GM18511 (cell line): ENCODE measurements around the gene KRTAP4-1.
"Not testable (repeated sequence)": the region's sequence is repeated elsewhere in the genome, so short reads cannot be mapped to it uniquely, and the experiment has no call there.

Experiments
- ATAC-seq: cut with Tn5 transposase; IDR thresholded peaks from one replicate; pipeline ENCODE4 v1.9.1; 2021; ENCODE audit warnings: mild to moderate bottlenecking, moderate library complexity; ENCODE audit not compliant: unreplicated experiment

Gene KRTAP4-1

DNA sequence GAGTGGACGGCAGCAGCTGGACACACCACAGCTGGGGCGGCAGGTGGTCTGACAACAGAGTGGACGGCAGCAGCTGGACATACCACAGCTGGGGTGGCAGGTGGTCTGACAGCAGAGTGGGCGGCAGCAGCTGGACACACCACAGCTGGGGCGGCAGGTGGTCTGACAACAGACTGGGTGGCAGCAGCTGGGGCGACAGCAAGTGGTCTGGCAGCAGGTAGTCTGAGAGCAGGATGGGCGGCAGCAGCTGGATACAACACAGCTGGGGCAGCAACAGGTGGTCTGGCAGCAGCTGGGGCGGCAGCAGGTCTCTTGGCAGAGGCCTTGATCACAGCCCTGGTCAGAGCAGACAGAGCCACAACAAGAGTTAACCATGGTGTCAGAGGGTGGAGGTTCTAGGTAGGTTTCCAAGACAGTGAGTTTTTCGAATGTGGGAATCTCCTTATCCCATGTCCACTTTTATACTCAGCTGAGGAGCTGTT is at the start of gene KRTAP4-1:
TSS of gene KRTAP4-1 (minus strand) at position 432 of the 482 bp plus-strand sequence. CDS start at position 375, 57 bp downstream.
- no peak for ATAC-seq

DNA sequence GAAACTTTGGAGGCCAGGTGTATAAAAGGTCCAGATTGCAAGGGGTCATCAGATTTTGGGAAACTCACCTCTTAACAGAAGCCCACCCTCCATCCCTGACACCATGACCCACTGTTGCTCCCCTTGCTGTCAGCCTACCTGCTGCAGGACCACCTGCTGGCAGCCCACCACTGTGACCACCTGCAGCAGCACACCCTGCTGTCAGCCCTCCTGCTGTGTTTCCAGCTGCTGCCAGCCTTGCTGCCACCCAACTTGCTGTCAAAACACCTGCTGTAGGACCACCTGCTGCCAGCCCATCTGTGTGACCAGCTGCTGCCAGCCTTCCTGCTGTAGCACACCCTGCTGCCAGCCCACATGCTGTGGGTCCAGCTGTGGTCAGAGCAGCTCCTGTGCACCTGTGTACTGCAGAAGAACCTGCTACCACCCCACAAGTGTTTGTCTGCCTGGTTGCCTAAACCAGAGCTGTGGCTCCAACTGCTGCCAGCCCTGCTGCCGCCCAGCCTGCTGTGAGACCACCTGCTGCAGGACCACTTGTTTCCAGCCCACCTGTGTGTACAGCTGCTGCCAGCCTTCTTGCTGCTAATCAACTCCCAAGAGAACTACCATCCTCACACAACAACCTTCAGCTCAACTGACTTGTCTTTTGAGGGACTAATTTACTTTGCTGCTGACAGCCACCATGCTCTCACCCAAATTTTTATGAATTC is 47.8 kb upstream of the KRTAP4-1 start, which contains the start of gene KRTAP9-3:
TSS of gene KRTAP9-3 (plus strand) at position 51 of the 707 bp plus-strand sequence. CDS start at position 104, 53 bp downstream.
- ATAC-seq, result not testable (repeated sequence)

DNA sequence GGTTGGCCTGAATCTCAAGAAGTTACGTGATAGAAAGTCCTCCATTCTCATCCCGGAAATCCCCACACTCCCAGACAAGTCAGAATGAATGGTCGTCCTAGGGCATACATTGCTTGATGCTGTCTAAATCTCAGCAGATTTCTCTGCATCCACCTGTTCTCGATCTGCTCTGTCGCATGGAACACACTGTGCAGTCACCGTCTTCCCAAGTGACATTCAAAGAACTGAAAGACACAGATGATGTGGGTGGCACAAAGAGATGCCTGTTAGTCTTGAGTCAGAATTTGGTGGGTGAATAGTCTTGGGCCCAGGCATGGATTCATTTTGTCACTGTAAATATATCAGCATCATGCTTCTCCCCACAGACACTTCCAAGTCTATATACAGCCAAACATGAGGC is 47.0 kb upstream of the KRTAP4-1 start:
- ATAC-seq, result no peak

DNA sequence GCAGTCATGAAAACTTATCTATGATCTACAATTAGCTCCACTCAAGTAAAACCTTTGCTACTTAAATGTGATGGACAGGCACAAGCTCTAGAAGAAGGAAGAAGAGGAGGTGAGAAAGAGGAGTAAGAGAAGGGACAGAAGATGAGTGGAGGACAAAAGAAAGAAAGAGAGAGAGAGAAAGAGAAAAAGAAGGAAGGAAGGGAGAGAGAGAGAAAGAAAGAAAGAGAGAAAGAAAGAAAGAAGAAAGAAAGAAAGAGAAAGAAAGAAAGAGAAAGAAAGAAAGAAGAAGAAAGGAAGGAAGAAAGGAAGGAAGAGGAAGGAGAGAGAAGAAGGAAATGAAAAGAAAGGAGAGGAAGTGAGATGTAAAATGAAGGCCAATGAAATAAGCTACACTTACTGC is 45.4 kb upstream of the KRTAP4-1 start:
- no peak for ATAC-seq

DNA sequence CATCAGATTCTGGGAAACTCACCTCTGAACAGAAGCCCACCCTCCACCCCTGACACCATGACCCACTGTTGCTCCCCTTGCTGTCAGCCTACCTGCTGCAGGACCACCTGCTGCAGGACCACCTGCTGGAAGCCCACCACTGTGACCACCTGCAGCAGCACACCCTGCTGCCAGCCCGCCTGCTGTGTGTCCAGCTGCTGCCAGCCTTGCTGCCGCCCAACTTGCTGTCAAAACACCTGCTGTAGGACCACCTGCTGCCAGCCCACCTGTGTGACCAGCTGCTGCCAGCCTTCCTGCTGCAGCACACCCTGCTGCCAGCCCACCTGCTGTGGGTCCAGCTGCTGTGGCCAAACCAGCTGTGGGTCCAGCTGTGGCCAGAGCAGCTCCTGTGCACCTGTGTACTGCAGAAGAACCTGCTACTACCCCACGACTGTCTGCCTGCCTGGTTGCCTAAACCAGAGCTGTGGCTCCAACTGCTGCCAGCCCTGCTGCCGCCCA is 41.9 kb upstream of the KRTAP4-1 start, which contains the start of gene KRTAP9-2:
TSS of gene KRTAP9-2 (plus strand) at position 51 of the 498 bp plus-strand sequence. CDS start at position 58, 7 bp downstream.
- ATAC-seq, result not testable (repeated sequence)

DNA sequence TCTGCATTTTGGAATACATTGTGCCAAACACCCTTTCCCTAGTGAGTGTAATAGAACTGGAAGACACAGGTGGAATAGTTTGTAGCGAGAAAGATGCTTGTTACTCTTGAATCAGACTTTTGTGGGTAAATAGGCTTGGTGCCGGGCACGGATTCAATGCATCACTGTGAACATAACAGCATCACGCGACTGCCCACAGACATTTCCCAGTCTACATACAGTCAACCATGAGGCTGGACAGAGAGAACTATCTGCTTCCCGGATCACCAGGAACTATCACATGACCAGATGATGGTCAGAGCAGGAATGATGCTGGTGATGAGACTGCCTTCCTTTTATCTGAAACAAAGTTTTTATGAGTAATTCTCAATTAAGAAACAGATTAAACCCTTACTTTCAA is 41.3 kb upstream of the KRTAP4-1 start:
- no peak for ATAC-seq

DNA sequence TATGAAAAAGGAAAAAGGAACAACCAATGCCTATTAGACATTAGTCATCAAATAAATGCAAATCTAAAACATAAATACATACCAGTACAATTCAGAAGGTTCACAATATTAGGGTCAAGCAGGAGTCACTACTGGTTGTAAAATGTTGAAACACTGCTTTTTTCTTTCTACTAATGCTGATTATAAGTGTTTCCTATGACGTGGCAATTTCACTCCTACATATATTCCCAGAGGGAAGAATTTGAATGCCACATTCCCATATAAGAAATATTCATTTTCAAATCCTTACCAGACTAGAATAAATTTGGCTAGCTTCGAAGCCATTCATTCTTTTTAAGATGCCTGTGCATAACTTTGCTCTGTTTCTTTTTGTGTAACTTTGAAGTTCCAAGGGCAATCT is 39.1 kb upstream of the KRTAP4-1 start:
- ATAC-seq, result no peak

DNA sequence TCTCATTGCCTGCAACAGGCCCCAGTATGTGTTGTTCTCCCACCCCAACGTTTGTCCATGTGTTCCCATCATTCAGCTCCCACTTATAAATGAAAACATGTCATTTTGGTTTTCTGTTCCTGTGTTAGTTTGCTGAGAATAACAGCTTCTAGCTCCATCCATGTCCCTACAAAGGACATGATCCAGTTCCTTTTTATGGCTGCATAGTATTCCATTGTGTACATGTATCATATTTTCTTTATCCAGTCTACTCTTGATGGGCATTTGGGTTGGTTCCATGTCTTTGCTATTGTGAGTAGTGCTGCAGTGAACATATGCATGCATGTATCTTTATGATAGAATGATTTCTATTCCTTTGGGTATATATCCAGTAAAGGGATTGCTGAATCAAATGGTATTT is 31.0 kb upstream of the KRTAP4-1 start:
- ATAC-seq, result no peak

DNA sequence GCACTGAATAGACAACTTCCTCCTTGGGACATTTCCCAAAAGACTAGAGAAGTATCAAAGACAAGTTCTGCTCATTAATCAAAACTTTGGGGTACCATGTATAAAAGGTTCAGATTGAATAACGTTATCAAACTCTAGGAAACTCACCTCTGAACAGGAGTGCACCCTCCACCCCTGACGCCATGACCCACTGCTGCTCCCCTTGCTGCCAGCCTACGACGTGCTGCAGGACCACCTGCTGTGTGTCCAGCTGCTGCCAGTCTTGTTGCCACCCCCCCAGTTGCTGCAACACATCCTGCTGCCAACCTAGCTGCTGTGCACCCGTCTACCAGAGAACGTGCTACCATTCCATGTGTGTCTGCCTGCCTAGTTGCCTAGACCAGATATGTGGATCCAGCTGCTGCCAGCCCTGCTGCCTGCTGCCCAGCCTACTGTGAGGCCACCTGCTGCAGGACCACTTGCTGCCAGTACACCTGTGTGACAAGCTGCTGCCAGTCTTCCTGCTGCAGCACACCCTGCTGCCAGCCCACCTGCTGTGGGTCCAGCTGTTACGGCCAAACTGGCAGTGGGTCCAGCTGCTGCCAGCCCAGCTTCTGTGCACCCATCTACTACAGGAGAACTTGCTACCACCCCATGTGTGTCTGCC is 27.9 kb upstream of the KRTAP4-1 start:
- ATAC-seq, result no peak

DNA sequence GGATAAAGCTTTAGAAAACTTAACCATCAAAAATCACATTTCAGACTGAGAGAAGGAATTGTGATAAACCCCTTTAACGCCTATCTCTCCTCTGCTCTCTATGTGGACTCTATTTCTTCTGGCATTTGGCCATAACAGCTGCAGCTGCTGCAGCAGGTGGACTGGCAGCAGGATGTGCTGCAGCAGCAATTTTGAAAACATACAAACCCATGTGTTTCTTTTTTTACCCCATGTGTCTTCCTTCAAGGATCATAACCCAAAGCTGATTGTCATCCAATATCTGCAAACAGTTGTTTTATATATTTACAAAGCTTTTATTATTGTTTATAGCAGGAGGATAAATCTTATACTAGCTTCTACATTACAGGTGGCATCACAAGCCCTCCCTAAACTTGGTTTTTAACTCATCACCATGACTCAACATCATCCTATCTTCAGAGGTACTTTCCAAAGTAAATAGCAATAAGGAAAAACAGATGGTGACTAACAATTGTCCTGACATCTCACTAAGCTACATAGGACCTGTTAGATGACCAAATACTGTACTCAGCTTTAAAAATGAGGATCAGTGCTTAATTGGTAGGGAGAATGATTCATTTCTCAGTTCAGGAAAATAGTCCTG is 27.2 kb upstream of the KRTAP4-1 start:
- no peak for ATAC-seq

DNA sequence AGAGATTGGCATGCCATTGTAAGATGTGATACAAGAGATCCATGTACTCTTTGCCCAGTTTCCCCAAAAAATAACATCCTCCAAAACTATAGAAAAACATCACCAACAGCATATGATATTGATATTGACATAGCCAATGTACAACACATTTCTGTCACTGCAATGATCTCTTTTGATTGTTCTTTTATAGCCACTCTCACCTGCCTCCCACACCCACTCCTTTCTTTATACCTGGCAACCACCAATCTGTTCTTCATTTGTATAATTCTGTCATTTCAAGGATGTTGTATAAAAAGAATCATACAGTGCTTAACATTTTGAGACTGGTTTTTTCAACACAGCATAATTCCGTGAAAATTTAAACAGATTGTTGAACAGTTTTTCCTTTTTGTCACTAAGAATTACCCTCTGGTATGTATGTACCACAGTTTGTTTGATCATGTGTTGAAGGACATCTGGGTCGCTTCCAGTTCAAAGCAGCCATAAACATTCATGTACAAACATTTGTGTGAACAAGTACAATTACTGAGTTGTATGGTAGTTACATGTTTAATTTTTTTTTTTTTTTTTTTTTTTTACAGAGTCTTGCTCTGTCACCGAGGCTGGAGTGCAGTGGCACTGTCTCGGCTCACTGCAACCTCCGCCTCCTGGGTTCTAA is 14.8 kb upstream of the KRTAP4-1 start:
- ATAC-seq, result no peak

DNA sequence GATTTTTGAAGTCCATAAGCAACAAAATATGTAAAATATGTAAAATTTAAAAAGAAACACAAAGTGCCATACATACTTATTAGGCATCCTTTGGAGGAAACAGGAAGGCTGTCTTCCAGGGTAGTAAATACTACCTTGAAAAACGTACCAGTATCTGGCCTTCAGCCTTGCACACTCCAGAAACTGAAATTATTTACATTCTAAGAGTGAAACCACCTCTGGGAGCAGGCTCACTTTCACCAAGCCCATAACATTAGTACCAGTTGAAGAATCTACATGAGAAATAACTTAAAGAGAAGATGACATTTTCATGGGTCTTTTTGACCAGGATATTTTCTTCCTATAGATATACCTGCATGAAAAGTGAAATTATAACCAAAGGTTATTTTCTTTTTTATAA is 11.4 kb upstream of the KRTAP4-1 start:
- no peak for ATAC-seq

DNA sequence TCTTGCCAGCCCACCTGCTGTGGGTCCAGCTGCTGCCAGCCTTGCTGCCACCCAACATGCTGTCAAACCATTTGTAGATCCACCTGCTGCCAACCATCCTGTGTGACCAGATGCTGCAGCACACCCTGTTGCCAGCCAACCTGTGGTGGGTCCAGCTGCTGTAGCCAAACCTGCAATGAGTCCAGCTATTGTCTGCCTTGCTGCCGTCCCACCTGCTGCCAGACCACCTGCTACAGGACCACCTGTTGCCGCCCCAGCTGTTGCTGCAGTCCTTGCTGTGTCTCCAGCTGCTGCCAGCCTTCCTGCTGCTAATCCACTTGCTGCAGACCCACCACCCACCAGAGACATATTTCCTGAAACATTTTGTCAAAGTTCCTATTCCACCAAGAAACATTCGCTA is 5.6 kb upstream of the KRTAP4-1 start:
- ATAC-seq, result no peak

DNA sequence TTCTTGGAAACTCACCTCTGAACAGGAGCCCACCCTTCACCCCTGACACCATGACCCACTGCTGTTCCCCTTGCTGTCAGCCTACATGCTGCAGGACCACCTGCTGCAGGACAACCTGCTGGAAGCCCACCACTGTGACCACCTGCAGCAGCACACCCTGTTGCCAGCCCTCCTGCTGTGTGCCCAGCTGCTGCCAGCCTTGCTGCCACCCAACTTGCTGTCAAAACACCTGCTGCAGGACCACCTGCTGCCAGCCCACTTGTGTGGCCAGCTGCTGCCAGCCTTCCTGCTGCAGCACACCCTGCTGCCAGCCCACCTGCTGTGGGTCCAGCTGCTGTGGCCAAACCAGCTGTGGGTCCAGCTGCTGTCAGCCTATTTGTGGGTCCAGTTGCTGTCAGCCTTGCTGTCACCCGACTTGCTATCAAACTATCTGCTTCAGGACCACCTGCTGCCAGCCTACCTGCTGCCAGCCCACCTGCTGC is 5.2 kb upstream of the KRTAP4-1 start, which contains the start of gene KRTAP9-1:
TSS of gene KRTAP9-1 (plus strand) at position 51 of the 482 bp plus-strand sequence. CDS start at position 51, 0 bp downstream.
- not testable (repeated sequence) for ATAC-seq

DNA sequence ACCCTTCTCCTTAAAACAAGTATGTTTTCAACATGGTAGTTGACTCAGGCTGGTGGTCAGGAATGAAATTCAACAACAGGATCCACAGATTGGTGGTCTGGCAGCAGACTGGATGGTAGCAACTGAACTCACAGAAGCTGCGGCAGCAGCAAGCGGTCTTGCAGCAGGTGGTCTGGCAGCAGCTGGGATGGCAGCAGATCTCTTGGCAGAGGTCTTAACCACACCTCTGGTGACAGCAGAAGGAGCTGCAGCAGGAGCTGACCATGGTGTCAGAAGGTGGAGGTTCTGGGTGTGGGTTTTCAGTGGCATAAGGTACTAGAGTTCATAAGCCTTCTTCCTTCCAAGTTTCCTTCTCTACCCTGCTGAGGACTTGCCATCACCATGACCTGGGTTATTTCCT is 2.2 kb upstream of the KRTAP4-1 start:
- ATAC-seq, result no peak

DNA sequence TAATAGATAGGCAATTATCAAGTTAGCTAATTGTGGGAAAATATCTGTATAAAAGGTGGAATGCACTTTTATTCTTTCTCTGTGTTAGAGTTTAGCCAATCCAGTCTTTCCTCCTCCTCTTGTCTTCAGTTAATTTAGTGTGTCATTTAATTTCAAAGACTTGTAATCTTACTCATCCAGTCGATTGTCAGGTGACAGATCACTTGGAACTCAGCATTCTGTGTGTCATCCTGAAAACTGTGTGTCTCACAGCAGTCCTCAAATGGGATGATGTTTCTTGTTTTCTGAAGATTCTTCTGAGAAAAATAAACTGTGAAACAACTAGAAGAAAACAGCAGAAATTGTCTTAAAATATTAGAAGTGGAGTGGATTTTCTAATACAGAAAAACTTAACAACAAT is 290 bp upstream of the KRTAP4-1 start:
- no peak for ATAC-seq

DNA sequence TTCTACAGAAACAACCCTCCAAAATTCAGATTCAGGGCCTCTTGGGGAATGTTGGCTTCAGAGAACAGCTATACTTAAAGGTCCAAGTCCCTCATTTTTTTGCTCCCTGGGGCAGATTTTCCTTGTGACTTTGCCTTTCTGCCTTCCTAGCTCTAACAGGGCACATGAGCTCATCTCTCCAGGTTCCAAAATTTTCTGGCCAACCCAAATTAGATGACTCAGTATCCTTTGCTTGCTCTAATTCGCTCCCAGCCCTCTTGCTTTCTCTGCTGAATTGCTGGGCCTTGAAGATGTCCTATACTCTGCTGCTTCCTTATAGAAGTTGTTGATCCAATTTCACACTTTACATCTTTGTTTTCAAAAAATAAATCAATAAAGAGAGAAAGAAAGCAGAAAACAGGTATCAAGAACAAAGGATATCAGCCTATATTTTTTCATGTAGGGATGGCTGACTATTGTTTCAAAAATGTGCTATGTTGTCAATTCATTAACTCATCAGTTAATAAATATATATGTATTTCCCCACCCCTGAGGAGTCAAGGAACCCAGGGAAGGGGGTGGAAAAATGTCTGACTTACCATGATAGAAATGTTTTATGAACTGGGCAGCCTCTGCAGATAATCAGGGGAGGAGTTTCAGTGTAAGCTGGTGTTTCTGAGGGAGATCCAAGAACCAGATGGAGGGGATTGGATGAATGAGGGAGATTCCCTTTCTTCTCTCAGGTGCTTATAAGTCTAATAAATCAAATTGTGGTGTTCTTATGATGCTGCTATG is 5.7 kb downstream of the KRTAP4-1 start:
- no peak for ATAC-seq

DNA sequence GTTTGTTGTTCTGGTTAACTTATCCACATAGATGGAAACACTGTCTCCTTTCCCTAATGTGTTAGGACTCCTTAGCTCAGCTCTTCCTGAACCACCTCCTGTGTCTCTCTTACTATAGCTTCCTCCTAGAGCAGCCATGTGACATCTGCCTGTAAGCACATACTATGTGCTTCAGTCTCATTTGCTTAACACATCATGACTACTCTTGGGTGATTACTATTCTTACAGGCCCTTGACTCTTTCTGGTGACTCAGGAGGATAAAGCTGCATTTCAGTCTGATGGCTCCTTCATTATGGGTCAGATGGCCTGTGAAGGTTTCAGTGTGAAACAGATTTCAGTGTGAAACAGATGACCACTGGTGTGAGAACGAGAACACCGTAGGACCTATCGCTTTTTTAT is 6.4 kb downstream of the KRTAP4-1 start:
- no peak for ATAC-seq

DNA sequence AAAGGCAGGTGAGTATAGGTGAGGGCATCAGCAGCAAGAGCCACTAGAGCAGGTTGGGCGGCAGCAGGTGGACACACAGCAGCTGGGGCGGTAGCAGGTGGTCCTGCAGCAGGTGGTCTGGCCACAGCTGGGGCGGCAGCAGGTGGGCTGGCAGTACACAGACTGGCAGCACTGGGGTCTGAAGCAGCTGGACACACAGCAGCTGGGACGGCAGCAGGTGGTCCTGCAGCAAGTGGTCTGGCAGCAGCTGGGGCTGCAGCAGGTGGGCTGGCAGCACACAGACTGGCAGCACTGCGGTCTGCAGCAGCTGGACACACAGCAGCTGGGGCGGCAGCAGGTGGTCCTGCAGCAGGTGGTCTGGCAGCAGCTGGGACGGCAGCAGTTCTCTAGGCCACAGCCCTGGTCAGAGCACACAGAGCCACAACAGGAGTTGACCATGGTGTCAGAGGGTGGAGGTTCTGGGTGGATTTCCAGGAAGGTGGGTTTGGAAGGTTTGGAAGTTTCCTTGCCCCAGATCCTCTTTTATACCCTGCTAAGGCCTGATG is 6.9 kb downstream of the KRTAP4-1 start, which contains the start of gene KRTAP4-2:
TSS of gene KRTAP4-2 (minus strand) at position 495 of the 545 bp plus-strand sequence. CDS start at position 438, 57 bp downstream.
- no peak for ATAC-seq
